ENCODE measurements around the gene CD101.

Gene CD101

GRCh38 chr1:117032266-117032665 is 30.7 kb downstream of the CD101 start:
- Histone ChIP-seq H3K4me3 (ENCODE audit: low read length in 2 of 2) (no peak overlapping the region), H3K27ac (replicated peaks; ENCODE audit: low read length) (no peak overlapping the region), H3K14ac (ENCODE audit: low read length) (no peak overlapping the region), H3K9ac (ENCODE audit: low read depth, low read length, poor library complexity) (no peak overlapping the region), H3K23ac (ENCODE audit: low read depth, low read length, poor library complexity) (no peak overlapping the region), H3K4me1 (ENCODE audit: control insufficient read depth in 2 of 2, insufficient read depth in 1 of 2, low read depth in 1 of 2, low read length in 2 of 2) (peaks cover 3 to 4% of the 10 kb centered on the region in 2 donors), H2BK5ac (ENCODE audit: low read length) (no peak overlapping the region), H2BK12ac (ENCODE audit: low read length) (no peak overlapping the region), H3K79me1 (ENCODE audit: low read depth, low read length) (no peaks in the 10 kb centered on the region), H2AK5ac (ENCODE audit: low read depth, low read length) (no peak overlapping the region), H2BK120ac (ENCODE audit: low read depth, low read length) (no peak overlapping the region), H4K91ac (ENCODE audit: low read depth, low read length, poor library complexity) (no peak overlapping the region), H3K4ac (ENCODE audit: low read length) (no peak overlapping the region), H4K8ac (ENCODE audit: low read depth, low read length) (no peak overlapping the region), H3K9me3 (replicated peaks in 1 of 2; ENCODE audit: control insufficient read depth in 2 of 2, insufficient read depth in 1 of 2, low read depth in 1 of 2, low read length in 2 of 2) (peaks cover 0 to 2% of the 10 kb centered on the region in 2 donors), H3K18ac (ENCODE audit: low read length) (no peak overlapping the region), H2BK15ac (ENCODE audit: low read length) (no peak overlapping the region), H3K27me3 (ENCODE audit: control insufficient read depth in 3 of 3, insufficient read depth in 3 of 3, low read depth in 1 of 3, low read length in 3 of 3) (no peaks in the 10 kb centered on the region), H2AFZ (ENCODE audit: low read length) (no peak overlapping the region), H3K4me2 (ENCODE audit: insufficient read depth, low read length, poor library complexity, severe bottlenecking) (no peak overlapping the region), H3K36me3 (replicated peaks in 1 of 2; ENCODE audit: control insufficient read depth in 2 of 2, insufficient read depth in 2 of 2, low read length in 2 of 2) (no peaks in the 10 kb centered on the region)
- DNase-seq (ENCODE audit: low spot score) = no peak
- no CpG with 5 or more reads among the region's 3 CpGs for WGBS, 2 donors (ENCODE audit: extremely low coverage in 2 of 2, insufficient read length in 2 of 2, insufficient replicate concordance in 1 of 2)

DNA sequence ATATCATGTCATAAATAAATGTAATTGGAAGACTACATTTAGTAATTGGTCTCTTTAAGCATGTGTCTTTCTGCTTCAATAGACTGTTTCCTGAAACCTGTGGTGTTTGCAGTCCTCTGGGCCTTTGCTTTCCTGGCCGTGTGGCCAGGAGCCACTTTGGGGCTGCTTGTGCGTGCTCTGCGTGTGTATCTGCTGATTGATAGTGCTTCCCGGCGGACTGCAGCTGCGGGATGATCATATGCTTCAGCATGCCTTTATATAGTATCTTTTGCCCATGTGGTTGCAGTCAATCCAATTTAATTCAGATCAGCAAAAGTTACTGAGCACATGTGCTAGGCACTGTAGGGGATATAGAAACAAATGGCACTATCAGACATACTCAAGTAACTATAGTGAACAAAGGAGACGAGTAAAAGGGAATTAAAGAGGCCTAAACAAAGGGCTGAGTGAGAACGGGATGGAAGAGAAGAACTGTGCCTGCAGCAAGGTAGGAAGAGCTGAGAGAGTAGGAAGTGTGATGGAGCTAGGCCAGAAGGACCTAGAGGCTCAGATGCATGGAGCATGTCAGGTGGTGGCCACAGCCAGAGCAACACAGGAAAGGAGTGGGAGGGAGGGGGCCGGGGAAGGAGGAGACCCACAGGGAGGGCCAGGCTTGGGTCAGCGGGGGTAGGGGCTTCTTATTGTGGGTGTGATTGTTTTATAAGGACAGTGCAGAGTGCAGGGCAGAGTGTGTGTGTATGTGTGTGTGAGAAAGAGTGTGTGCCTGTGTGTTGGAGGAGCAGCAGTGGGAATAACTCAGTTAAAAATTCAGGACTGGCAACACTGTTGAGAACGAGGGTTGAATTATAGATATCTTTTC is 31.4 kb downstream of the CD101 start:
- no peak overlapping the region for H2BK12ac ChIP-seq (ENCODE audit: low read length)
- no peak overlapping the region for H3K27ac ChIP-seq (replicated peaks; ENCODE audit: low read length)
- H3K4me2 ChIP-seq (ENCODE audit: insufficient read depth, low read length, poor library complexity, severe bottlenecking) = no peak overlapping the region
- H3K18ac ChIP-seq (ENCODE audit: low read length) = no peak overlapping the region
- H2BK5ac ChIP-seq (ENCODE audit: low read length) = no peak overlapping the region
- no peak overlapping the region for H4K91ac ChIP-seq (ENCODE audit: low read depth, low read length, poor library complexity)
- no CpG with 5 or more reads among the region's 11 CpGs for WGBS, 2 donors (ENCODE audit: extremely low coverage in 2 of 2, insufficient read length in 2 of 2, insufficient replicate concordance in 1 of 2)
- no peak overlapping the region for H2BK15ac ChIP-seq (ENCODE audit: low read length)
- no peak overlapping the region for H3K4me3 ChIP-seq (ENCODE audit: low read length in 2 of 2)
- H3K14ac ChIP-seq (ENCODE audit: low read length) = no peak overlapping the region
- no peak overlapping the region for H2AK5ac ChIP-seq (ENCODE audit: low read depth, low read length)
- no peak overlapping the region for H2AFZ ChIP-seq (ENCODE audit: low read length)
- no peaks in the 10 kb centered on the region for H3K79me1 ChIP-seq (ENCODE audit: low read depth, low read length)
- H3K4me1 ChIP-seq (ENCODE audit: control insufficient read depth in 2 of 2, insufficient read depth in 1 of 2, low read depth in 1 of 2, low read length in 2 of 2) = peaks cover 3 to 4% of the 10 kb centered on the region in 2 donors
- no peak overlapping the region for H2BK120ac ChIP-seq (ENCODE audit: low read depth, low read length)
- H3K36me3 ChIP-seq (replicated peaks in 1 of 2; ENCODE audit: control insufficient read depth in 2 of 2, insufficient read depth in 2 of 2, low read length in 2 of 2) = no peaks in the 10 kb centered on the region
- no peak overlapping the region for H3K9ac ChIP-seq (ENCODE audit: low read depth, low read length, poor library complexity)
- no peaks in the 10 kb centered on the region for H3K27me3 ChIP-seq (ENCODE audit: control insufficient read depth in 3 of 3, insufficient read depth in 3 of 3, low read depth in 1 of 3, low read length in 3 of 3)
- DNase-seq (ENCODE audit: low spot score) = no peak
- peaks cover 0 to 2% of the 10 kb centered on the region in 2 donors for H3K9me3 ChIP-seq (replicated peaks in 1 of 2; ENCODE audit: control insufficient read depth in 2 of 2, insufficient read depth in 1 of 2, low read depth in 1 of 2, low read length in 2 of 2)
- H3K4ac ChIP-seq (ENCODE audit: low read length) = no peak overlapping the region
- no peak overlapping the region for H3K23ac ChIP-seq (ENCODE audit: low read depth, low read length, poor library complexity)
- no peak overlapping the region for H4K8ac ChIP-seq (ENCODE audit: low read depth, low read length)

GRCh38 chr1:117033772-117034171 is 32.2 kb downstream of the CD101 start:
- H2AK5ac ChIP-seq (ENCODE audit: low read depth, low read length) = no peak overlapping the region
- H3K27ac ChIP-seq (replicated peaks; ENCODE audit: low read length) = no peak overlapping the region
- no peak overlapping the region for H2BK12ac ChIP-seq (ENCODE audit: low read length)
- H3K4me2 ChIP-seq (ENCODE audit: insufficient read depth, low read length, poor library complexity, severe bottlenecking) = no peak overlapping the region
- peaks cover 3 to 4% of the 10 kb centered on the region in 2 donors for H3K4me1 ChIP-seq (ENCODE audit: control insufficient read depth in 2 of 2, insufficient read depth in 1 of 2, low read depth in 1 of 2, low read length in 2 of 2)
- no peaks in the 10 kb centered on the region for H3K36me3 ChIP-seq (replicated peaks in 1 of 2; ENCODE audit: control insufficient read depth in 2 of 2, insufficient read depth in 2 of 2, low read length in 2 of 2)
- H3K23ac ChIP-seq (ENCODE audit: low read depth, low read length, poor library complexity) = no peak overlapping the region
- H2AFZ ChIP-seq (ENCODE audit: low read length) = no peak overlapping the region
- H3K27me3 ChIP-seq (ENCODE audit: control insufficient read depth in 3 of 3, insufficient read depth in 3 of 3, low read depth in 1 of 3, low read length in 3 of 3) = no peaks in the 10 kb centered on the region
- no peaks in the 10 kb centered on the region for H3K79me1 ChIP-seq (ENCODE audit: low read depth, low read length)
- no peak overlapping the region for H3K18ac ChIP-seq (ENCODE audit: low read length)
- no peak overlapping the region for H3K4ac ChIP-seq (ENCODE audit: low read length)
- H4K8ac ChIP-seq (ENCODE audit: low read depth, low read length) = no peak overlapping the region
- H2BK15ac ChIP-seq (ENCODE audit: low read length) = no peak overlapping the region
- DNase-seq (ENCODE audit: low spot score) = no peak
- no peak overlapping the region for H2BK120ac ChIP-seq (ENCODE audit: low read depth, low read length)
- H3K4me3 ChIP-seq (ENCODE audit: low read length in 2 of 2) = no peak overlapping the region
- no peak overlapping the region for H4K91ac ChIP-seq (ENCODE audit: low read depth, low read length, poor library complexity)
- no CpG with 5 or more reads among the region's 7 CpGs for whole genome bisulfite sequencing, 2 donors (ENCODE audit: extremely low coverage in 2 of 2, insufficient read length in 2 of 2, insufficient replicate concordance in 1 of 2)
- H3K9me3 ChIP-seq (replicated peaks in 1 of 2; ENCODE audit: control insufficient read depth in 2 of 2, insufficient read depth in 1 of 2, low read depth in 1 of 2, low read length in 2 of 2) = peaks cover 0 to 4% of the 10 kb centered on the region in 2 donors
- no peak overlapping the region for H3K14ac ChIP-seq (ENCODE audit: low read length)
- no peak overlapping the region for H2BK5ac ChIP-seq (ENCODE audit: low read length)
- H3K9ac ChIP-seq (ENCODE audit: low read depth, low read length, poor library complexity) = no peak overlapping the region

DNA sequence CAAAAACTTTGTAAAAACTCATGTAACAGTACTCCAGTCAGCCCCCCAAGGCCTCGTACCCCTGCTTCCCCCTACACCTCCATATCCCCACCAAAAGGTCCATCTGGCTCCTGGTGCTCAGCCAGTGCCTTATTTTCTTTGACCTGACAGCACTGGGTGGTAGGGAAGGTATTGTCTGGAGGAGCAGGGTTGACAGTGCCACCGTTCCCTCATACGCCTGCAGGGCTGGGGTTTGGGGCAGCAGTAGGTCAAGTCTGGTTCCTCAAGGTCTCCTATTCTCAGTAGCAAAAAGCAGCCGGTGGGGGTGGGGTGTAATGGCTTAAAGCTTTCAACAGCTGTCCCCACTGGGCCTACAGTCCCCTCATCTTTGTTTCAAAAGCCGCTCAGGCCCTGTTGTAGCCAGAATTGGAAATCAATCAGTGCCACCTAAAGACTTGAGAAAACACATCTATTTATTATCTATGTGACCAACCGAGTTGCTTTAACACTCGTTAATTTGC is 33.3 kb downstream of the CD101 start:
- Histone ChIP-seq H3K9ac (ENCODE audit: low read depth, low read length, poor library complexity) (no peak overlapping the region), H3K9me3 (replicated peaks in 1 of 2; ENCODE audit: control insufficient read depth in 2 of 2, insufficient read depth in 1 of 2, low read depth in 1 of 2, low read length in 2 of 2) (peaks cover 0 to 4% of the 10 kb centered on the region in 2 donors), H3K79me1 (ENCODE audit: low read depth, low read length) (no peaks in the 10 kb centered on the region), H2BK12ac (ENCODE audit: low read length) (no peak overlapping the region), H3K27ac (replicated peaks; ENCODE audit: low read length) (no peak overlapping the region), H3K14ac (ENCODE audit: low read length) (no peak overlapping the region), H3K4me1 (ENCODE audit: control insufficient read depth in 2 of 2, insufficient read depth in 1 of 2, low read depth in 1 of 2, low read length in 2 of 2) (peaks cover 3 to 4% of the 10 kb centered on the region in 2 donors), H3K4me3 (ENCODE audit: low read length in 2 of 2) (no peak overlapping the region), H2BK120ac (ENCODE audit: low read depth, low read length) (no peak overlapping the region), H3K23ac (ENCODE audit: low read depth, low read length, poor library complexity) (no peak overlapping the region), H3K27me3 (ENCODE audit: control insufficient read depth in 3 of 3, insufficient read depth in 3 of 3, low read depth in 1 of 3, low read length in 3 of 3) (no peaks in the 10 kb centered on the region), H2BK15ac (ENCODE audit: low read length) (no peak overlapping the region), H2BK5ac (ENCODE audit: low read length) (no peak overlapping the region), H2AK5ac (ENCODE audit: low read depth, low read length) (no peak overlapping the region), H3K4me2 (ENCODE audit: insufficient read depth, low read length, poor library complexity, severe bottlenecking) (no peak overlapping the region), H4K8ac (ENCODE audit: low read depth, low read length) (no peak overlapping the region), H3K4ac (ENCODE audit: low read length) (no peak overlapping the region), H3K36me3 (replicated peaks in 1 of 2; ENCODE audit: control insufficient read depth in 2 of 2, insufficient read depth in 2 of 2, low read length in 2 of 2) (no peaks in the 10 kb centered on the region), H2AFZ (ENCODE audit: low read length) (no peak overlapping the region), H4K91ac (ENCODE audit: low read depth, low read length, poor library complexity) (no peak overlapping the region), H3K18ac (ENCODE audit: low read length) (peak overlapping the region; percentile 29)
- DNase-seq (ENCODE audit: low spot score) = no peak
- WGBS, 2 donors (ENCODE audit: extremely low coverage in 2 of 2, insufficient read length in 2 of 2, insufficient replicate concordance in 1 of 2) = no CpG with 5 or more reads among the region's 7 CpGs

All from neuronal stem cell (in vitro differentiated cells).